NK-92 (cell line): ENCODE results near the gene C1GALT1C1.

ENCODE experiments used
- DNase-seq: peaks from one replicate; lab custom pipeline; 2025; ENCODE audit not compliant: unreplicated experiment; lab: John Stamatoyannopoulos, UW

C1GALT1C1 gene

DNA sequence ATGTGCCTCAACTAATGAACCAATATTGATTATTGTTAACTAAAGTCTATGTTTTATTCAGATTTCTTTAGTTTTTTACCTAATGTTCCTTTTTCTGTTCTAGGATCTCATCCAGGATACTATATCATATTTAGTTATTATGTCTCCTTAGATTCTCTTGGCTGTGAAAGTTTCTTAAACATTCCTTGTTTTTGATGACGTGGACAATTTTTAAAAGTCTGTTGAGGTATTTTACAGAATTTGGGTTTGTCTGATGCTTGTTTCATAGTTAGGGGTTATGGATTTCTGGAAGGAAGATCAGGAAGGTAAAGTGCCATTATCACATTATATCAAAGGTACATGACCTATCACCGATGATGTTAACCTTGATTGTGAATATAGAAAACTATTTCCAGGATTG, 44.2 kb downstream of the C1GALT1C1 start:
- no peak for DNase-seq
